Progenitor cell of endocrine pancreas (in vitro differentiated cells): ENCODE results near the gene TBC1D2B. TPM values are rescaled to one million over a fixed set of nuclear protein-coding genes. Genes with fewer than 3 reads are reported as not detected.
"Not testable (repeated sequence)": the region's sequence is repeated elsewhere in the genome, so short reads cannot be mapped to it uniquely, and the experiment has no call there.

Experiments used
- DNase-seq: peaks from one replicate; pipeline ENCODE4 v3.0.0; 2021; ENCODE audit warnings: low spot score; ENCODE audit not compliant: unreplicated experiment
- H3K27ac Mint-ChIP-seq: 2 replicates; pipeline ENCODE4 v1.8.0; 2021; ENCODE audit warnings: mild to moderate bottlenecking, moderate library complexity, mixed read lengths
- H3K27me3 Mint-ChIP-seq: 2 replicates; pipeline ENCODE4 v1.8.0; 2021; ENCODE audit warnings: mixed read lengths
- H3K36me3 Mint-ChIP-seq: 2 replicates; pipeline ENCODE4 v1.8.0; 2022; ENCODE audit warnings: mixed read lengths; ENCODE audit not compliant: insufficient read depth
- H3K4me1 Mint-ChIP-seq: 2 replicates; pipeline ENCODE4 v1.8.0; 2021; ENCODE audit warnings: low read depth, mixed read lengths
- H3K4me3 Mint-ChIP-seq: 2 replicates; pipeline ENCODE4 v1.8.0; 2021; ENCODE audit warnings: low read depth, mild to moderate bottlenecking, moderate library complexity, mixed read lengths
- H3K9me3 Mint-ChIP-seq: 2 replicates; pipeline ENCODE4 v1.8.0; 2021; ENCODE audit warnings: low read depth, mixed read lengths
- CTCF ChIP-seq: fragments of 200-600 bp; sonication (generic); IDR thresholded peaks from one replicate; pipeline ENCODE4 v1.5.0; 2021; ENCODE audit warnings: antibody characterized with exemption, mild to moderate bottlenecking; ENCODE audit not compliant: unreplicated experiment
- total RNA-seq: library from RNA; stranded (reverse); gene quantifications from 2 replicates; pipeline ENCODE4 v1.2.1, GENCODE V29; 2021

Gene TBC1D2B
- total RNA-seq, 1 donor from 2014 or later, result 10.8 TPM

GRCh38 chr15:77969055-77969454, 108.5 kb downstream of the TBC1D2B start:
- TF ChIP-seq CTCF, result no peak
- Mint-ChIP-seq H3K9me3 (peaks cover 4% of the 10 kb centered on the region), H3K36me3 (no peaks in the 10 kb centered on the region), H3K27me3 (peaks cover 2% of the 10 kb centered on the region), H3K27ac (no peak overlapping the region), H3K4me1 (no peaks in the 10 kb centered on the region), H3K4me3 (no peak overlapping the region)
- no peak for DNase-seq

- no peak for DNase-seq
- Mint-ChIP-seq H3K27me3 (peaks cover 9% of the 10 kb centered on the region), H3K9me3 (peaks cover 4% of the 10 kb centered on the region), H3K4me3 (no peak overlapping the region), H3K4me1 (no peaks in the 10 kb centered on the region), H3K36me3 (no peaks in the 10 kb centered on the region), H3K27ac (no peak overlapping the region)
- TF ChIP-seq CTCF, result no peak
Observed at GRCh38 chr15:77967798-77968197, 109.7 kb downstream of the TBC1D2B start.

GRCh38 chr15:77967235-77967615, 110.3 kb downstream of the TBC1D2B start:
- not testable (repeated sequence) for H3K4me3 Mint-ChIP-seq, H3K4me1 Mint-ChIP-seq, H3K27me3 Mint-ChIP-seq, H3K27ac Mint-ChIP-seq, H3K9me3 Mint-ChIP-seq, DNase-seq, H3K36me3 Mint-ChIP-seq

- Mint-ChIP-seq H3K27ac (no peak overlapping the region), H3K4me1 (no peaks in the 10 kb centered on the region), H3K36me3 (no peaks in the 10 kb centered on the region), H3K27me3 (peaks cover 9% of the 10 kb centered on the region), H3K4me3 (no peak overlapping the region), H3K9me3 (peaks cover 4% of the 10 kb centered on the region)
- peak; percentile 67 for TF ChIP-seq CTCF
- DNase-seq, result no peak
Observed at GRCh38 chr15:77966540-77967234, 110.8 kb downstream of the TBC1D2B start.

- H3K4me1 Mint-ChIP-seq, result no peaks in the 10 kb centered on the region
- peaks cover 4% of the 10 kb centered on the region for H3K9me3 Mint-ChIP-seq
- peaks cover 24% of the 10 kb centered on the region for H3K27me3 Mint-ChIP-seq
- no peak overlapping the region for H3K27ac Mint-ChIP-seq
- DNase-seq, result no peak
- TF ChIP-seq CTCF, result no peak
- H3K4me3 Mint-ChIP-seq, result no peak overlapping the region
- H3K36me3 Mint-ChIP-seq, result no peaks in the 10 kb centered on the region
Observed at GRCh38 chr15:77964193-77964592, 113.3 kb downstream of the TBC1D2B start.

GRCh38 chr15:77959432-77959879, 118.1 kb downstream of the TBC1D2B start:
- no peaks in the 10 kb centered on the region for H3K4me1 Mint-ChIP-seq
- H3K27me3 Mint-ChIP-seq, result peaks cover 43% of the 10 kb centered on the region
- H3K4me3 Mint-ChIP-seq, result no peak overlapping the region
- no peaks in the 10 kb centered on the region for H3K9me3 Mint-ChIP-seq
- TF ChIP-seq CTCF, result peak; percentile 88
- DNase-seq, result peak; percentile 82
- no peaks in the 10 kb centered on the region for H3K36me3 Mint-ChIP-seq
- no peak overlapping the region for H3K27ac Mint-ChIP-seq

- not testable (repeated sequence) for H3K4me1 Mint-ChIP-seq, DNase-seq, H3K9me3 Mint-ChIP-seq, H3K4me3 Mint-ChIP-seq, H3K27ac Mint-ChIP-seq, H3K36me3 Mint-ChIP-seq
- peaks cover 41% of the 10 kb centered on the region for H3K27me3 Mint-ChIP-seq
Observed at GRCh38 chr15:77958716-77959431, 118.6 kb downstream of the TBC1D2B start.

GRCh38 chr15:77958021-77958420, 119.5 kb downstream of the TBC1D2B start:
- peaks cover 38% of the 10 kb centered on the region for H3K27me3 Mint-ChIP-seq
- not testable (repeated sequence) for H3K9me3 Mint-ChIP-seq, H3K27ac Mint-ChIP-seq, H3K36me3 Mint-ChIP-seq, H3K4me1 Mint-ChIP-seq, H3K4me3 Mint-ChIP-seq, DNase-seq
